Measurements from ENCODE around the gene ESPNL.

The ESPNL gene

DNA sequence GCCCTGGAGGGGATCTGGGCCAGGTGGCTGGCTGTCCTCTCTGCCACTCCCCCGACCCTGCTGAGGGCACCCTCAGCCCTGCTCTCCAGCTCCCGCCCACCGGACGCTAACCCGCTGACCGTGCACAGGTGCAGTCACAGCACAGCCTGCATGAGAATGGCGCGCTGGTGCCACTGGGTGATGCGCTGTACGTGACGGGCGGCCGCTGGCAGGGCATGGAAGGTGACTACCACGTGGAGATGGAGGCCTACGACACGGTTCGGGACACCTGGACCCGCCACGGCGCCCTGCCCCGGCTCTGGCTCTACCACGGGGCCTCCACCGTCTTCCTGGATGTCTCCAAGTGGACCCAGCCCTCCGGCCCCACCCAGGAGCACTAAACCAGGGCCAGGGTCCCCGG, 50.5 kb downstream of the ESPNL start:
- Histone ChIP-seq H3K9me3 (ENCODE audit: control insufficient read depth in 5 of 5, low read length in 5 of 5) (peaks cover 0 to 3% (median 0%) of the 10 kb centered on the region in 5 donors), H3K4me1 (ENCODE audit: control insufficient read depth in 5 of 5, insufficient read depth in 5 of 5, low read length in 5 of 5) (peaks cover 0 to 10% (median 3%) of the 10 kb centered on the region in 5 donors), H3K27me3 (ENCODE audit: control insufficient read depth in 5 of 5, insufficient read depth in 4 of 5, low read length in 5 of 5) (no peaks in the 10 kb centered on the region), H3K9ac (ENCODE audit: low read length in 5 of 5) (no peak overlapping the region), H3K36me3 (ENCODE audit: control insufficient read depth in 5 of 5, insufficient read depth in 5 of 5, low read length in 5 of 5) (peaks cover 0 to 4% (median 0%) of the 10 kb centered on the region in 5 donors), H3K27ac (ENCODE audit: low read depth, low read length) (no peak overlapping the region), H3K4me3 (ENCODE audit: low read depth in 1 of 5, low read length in 5 of 5) (no peak overlapping the region)

- no peak overlapping the region for H3K27ac ChIP-seq (ENCODE audit: low read depth, low read length)
- H3K27me3 ChIP-seq (ENCODE audit: control insufficient read depth in 5 of 5, insufficient read depth in 4 of 5, low read length in 5 of 5) = no peaks in the 10 kb centered on the region
- no peak overlapping the region for H3K9ac ChIP-seq (ENCODE audit: low read length in 5 of 5)
- peaks cover 0 to 10% (median 3%) of the 10 kb centered on the region in 5 donors for H3K4me1 ChIP-seq (ENCODE audit: control insufficient read depth in 5 of 5, insufficient read depth in 5 of 5, low read length in 5 of 5)
- peaks cover 0 to 3% (median 0%) of the 10 kb centered on the region in 5 donors for H3K9me3 ChIP-seq (ENCODE audit: control insufficient read depth in 5 of 5, low read length in 5 of 5)
- no peak overlapping the region for H3K4me3 ChIP-seq (ENCODE audit: low read depth in 1 of 5, low read length in 5 of 5)
- H3K36me3 ChIP-seq (ENCODE audit: control insufficient read depth in 5 of 5, insufficient read depth in 5 of 5, low read length in 5 of 5) = no peaks in the 10 kb centered on the region
Observed at GRCh38 chr2:238151205-238151604, 51.1 kb downstream of the ESPNL start.

GRCh38 chr2:238151628-238152235, 51.6 kb downstream of the ESPNL start:
- Histone ChIP-seq H3K27me3 (ENCODE audit: control insufficient read depth in 5 of 5, insufficient read depth in 4 of 5, low read length in 5 of 5) (no peaks in the 10 kb centered on the region), H3K9me3 (ENCODE audit: control insufficient read depth in 5 of 5, low read length in 5 of 5) (peaks cover 0 to 3% (median 0%) of the 10 kb centered on the region in 5 donors), H3K4me1 (ENCODE audit: control insufficient read depth in 5 of 5, insufficient read depth in 5 of 5, low read length in 5 of 5) (peaks cover 0 to 10% (median 3%) of the 10 kb centered on the region in 5 donors), H3K27ac (ENCODE audit: low read depth, low read length) (no peak overlapping the region), H3K4me3 (ENCODE audit: low read depth in 1 of 5, low read length in 5 of 5) (no peak overlapping the region), H3K36me3 (ENCODE audit: control insufficient read depth in 5 of 5, insufficient read depth in 5 of 5, low read length in 5 of 5) (no peaks in the 10 kb centered on the region), H3K9ac (ENCODE audit: low read length in 5 of 5) (no peak overlapping the region)

- H3K9ac ChIP-seq (ENCODE audit: low read length in 5 of 5) = no peak overlapping the region
- H3K4me1 ChIP-seq (ENCODE audit: control insufficient read depth in 5 of 5, insufficient read depth in 5 of 5, low read length in 5 of 5) = peaks cover 0 to 11% (median 3%) of the 10 kb centered on the region in 5 donors
- peaks cover 0 to 3% (median 0%) of the 10 kb centered on the region in 5 donors for H3K9me3 ChIP-seq (ENCODE audit: control insufficient read depth in 5 of 5, low read length in 5 of 5)
- no peaks in the 10 kb centered on the region for H3K27me3 ChIP-seq (ENCODE audit: control insufficient read depth in 5 of 5, insufficient read depth in 4 of 5, low read length in 5 of 5)
- H3K4me3 ChIP-seq (ENCODE audit: low read depth in 1 of 5, low read length in 5 of 5) = no peak overlapping the region
- H3K27ac ChIP-seq (ENCODE audit: low read depth, low read length) = no peak overlapping the region
- no peaks in the 10 kb centered on the region for H3K36me3 ChIP-seq (ENCODE audit: control insufficient read depth in 5 of 5, insufficient read depth in 5 of 5, low read length in 5 of 5)
Observed at GRCh38 chr2:238152771-238153688, 52.9 kb downstream of the ESPNL start.

- peaks cover 0 to 21% (median 9%) of the 10 kb centered on the region in 5 donors for H3K4me1 ChIP-seq (ENCODE audit: control insufficient read depth in 5 of 5, insufficient read depth in 5 of 5, low read length in 5 of 5)
Observed at GRCh38 chr2:238154570-238154969, 54.4 kb downstream of the ESPNL start.

DNA sequence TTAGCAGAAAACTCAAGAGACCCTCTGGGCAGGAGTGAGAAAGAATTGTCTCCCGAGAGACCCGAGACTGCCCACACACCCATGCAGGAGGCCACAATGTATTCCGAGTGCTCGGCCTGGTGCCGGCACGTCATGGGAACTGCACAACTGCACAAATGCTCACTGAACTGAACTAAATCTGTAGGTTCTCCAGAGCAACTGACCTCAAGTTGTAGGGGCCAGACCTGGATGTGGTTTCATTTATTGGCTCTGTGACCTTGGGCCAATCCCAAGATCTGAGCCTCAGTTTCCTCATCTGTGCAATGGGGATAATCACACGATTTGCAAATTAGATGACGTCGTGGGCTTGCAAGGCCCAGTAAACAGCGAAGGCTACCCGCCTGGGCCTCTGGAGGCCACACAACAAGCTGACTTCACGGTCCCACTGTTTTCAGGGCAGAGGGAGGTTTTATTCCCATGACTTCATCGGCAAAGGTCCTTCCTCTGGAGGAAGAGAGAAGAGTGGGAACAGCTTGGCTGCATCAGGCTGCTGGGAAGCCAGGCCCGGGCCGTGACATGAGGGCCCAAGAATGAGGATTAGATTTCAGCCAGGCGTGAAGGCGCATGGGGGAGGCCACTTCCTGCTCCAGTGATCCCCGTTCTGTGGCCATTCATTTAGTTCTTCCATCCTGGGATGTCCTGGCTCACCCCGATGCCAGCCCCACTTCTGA, 55.1 kb downstream of the ESPNL start:
- H3K4me1 ChIP-seq (ENCODE audit: control insufficient read depth in 5 of 5, insufficient read depth in 5 of 5, low read length in 5 of 5) = peaks cover 0 to 21% (median 9%) of the 10 kb centered on the region in 5 donors
- H3K4me3 ChIP-seq (ENCODE audit: low read depth in 1 of 5, low read length in 5 of 5) = no peak overlapping the region
- H3K9me3 ChIP-seq (ENCODE audit: control insufficient read depth in 5 of 5, low read length in 5 of 5) = peaks cover 0 to 3% (median 0%) of the 10 kb centered on the region in 5 donors
- H3K36me3 ChIP-seq (ENCODE audit: control insufficient read depth in 5 of 5, insufficient read depth in 5 of 5, low read length in 5 of 5) = no peaks in the 10 kb centered on the region
- H3K27me3 ChIP-seq (ENCODE audit: control insufficient read depth in 5 of 5, insufficient read depth in 4 of 5, low read length in 5 of 5) = peaks cover 6 to 11% (median 9%) of the 10 kb centered on the region in 5 donors
- no peak overlapping the region for H3K9ac ChIP-seq (ENCODE audit: low read length in 5 of 5)
- H3K27ac ChIP-seq (ENCODE audit: low read depth, low read length) = no peak overlapping the region

More at GRCh38 chr2:238154570-238154969, 54.4 kb downstream of the ESPNL start:
- H3K9ac ChIP-seq (ENCODE audit: low read length in 5 of 5) = no peak overlapping the region
- no peak overlapping the region for H3K27ac ChIP-seq (ENCODE audit: low read depth, low read length)
- peaks cover 0 to 3% (median 0%) of the 10 kb centered on the region in 5 donors for H3K9me3 ChIP-seq (ENCODE audit: control insufficient read depth in 5 of 5, low read length in 5 of 5)
- H3K36me3 ChIP-seq (ENCODE audit: control insufficient read depth in 5 of 5, insufficient read depth in 5 of 5, low read length in 5 of 5) = no peaks in the 10 kb centered on the region
- H3K4me3 ChIP-seq (ENCODE audit: low read depth in 1 of 5, low read length in 5 of 5) = no peak overlapping the region
- H3K27me3 ChIP-seq (ENCODE audit: control insufficient read depth in 5 of 5, insufficient read depth in 4 of 5, low read length in 5 of 5) = peaks cover under 1 to 4% (median 3%) of the 10 kb centered on the region in 5 donors

DNA sequence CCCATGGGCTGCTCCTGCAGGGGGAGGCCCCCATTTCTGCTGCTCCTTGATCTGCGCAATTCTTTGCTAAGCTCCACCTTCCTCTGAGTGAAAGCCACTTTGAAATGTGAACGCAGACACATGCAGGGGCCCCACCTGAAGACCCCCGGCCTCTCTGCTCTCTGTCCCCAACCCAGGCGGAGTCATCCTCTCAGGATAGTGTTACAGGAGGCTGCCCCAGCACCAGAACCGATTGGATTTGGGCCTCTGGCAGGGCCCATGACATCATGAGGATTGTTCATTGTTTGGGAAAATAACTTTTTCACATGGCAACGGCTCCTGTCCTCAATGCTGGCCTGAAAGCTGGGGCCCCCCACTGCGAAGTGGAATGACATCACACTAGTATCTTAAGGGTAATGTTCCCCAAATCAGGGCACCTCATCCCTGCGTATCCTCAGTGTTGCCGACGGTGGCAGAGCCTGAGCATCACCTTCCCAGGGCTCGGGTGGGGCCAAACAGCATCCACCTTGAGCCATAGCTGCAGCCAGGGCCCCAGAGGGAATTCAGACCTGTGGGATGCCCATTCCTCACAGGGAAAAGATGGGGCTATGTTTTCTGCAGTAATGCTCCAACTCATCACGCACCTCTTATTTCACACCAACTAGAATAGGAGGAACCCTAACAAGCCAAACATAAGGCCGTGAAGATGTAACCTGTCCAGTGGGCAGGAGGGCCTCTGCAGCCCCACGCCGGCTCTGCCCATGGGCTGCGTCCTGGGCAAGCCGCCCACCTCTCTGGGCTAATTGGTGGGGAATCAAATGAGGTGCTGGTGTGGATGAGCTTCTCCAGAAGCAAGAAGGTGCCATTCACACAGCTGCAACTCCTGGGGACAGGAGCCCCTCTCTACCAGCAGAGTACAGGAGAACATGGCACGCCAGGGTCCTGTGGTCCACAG, 55.9 kb downstream of the ESPNL start:
- no peak overlapping the region for H3K27ac ChIP-seq (ENCODE audit: low read depth, low read length)
- no peaks in the 10 kb centered on the region for H3K36me3 ChIP-seq (ENCODE audit: control insufficient read depth in 5 of 5, insufficient read depth in 5 of 5, low read length in 5 of 5)
- H3K4me3 ChIP-seq (ENCODE audit: low read depth in 1 of 5, low read length in 5 of 5) = no peak overlapping the region
- peaks cover 0 to 22% (median 9%) of the 10 kb centered on the region in 5 donors for H3K4me1 ChIP-seq (ENCODE audit: control insufficient read depth in 5 of 5, insufficient read depth in 5 of 5, low read length in 5 of 5)
- peaks cover 0 to 3% (median 0%) of the 10 kb centered on the region in 5 donors for H3K9me3 ChIP-seq (ENCODE audit: control insufficient read depth in 5 of 5, low read length in 5 of 5)
- peaks cover 9 to 17% (median 13%) of the 10 kb centered on the region in 5 donors for H3K27me3 ChIP-seq (ENCODE audit: control insufficient read depth in 5 of 5, insufficient read depth in 4 of 5, low read length in 5 of 5)
- no peak overlapping the region for H3K9ac ChIP-seq (ENCODE audit: low read length in 5 of 5)

DNA sequence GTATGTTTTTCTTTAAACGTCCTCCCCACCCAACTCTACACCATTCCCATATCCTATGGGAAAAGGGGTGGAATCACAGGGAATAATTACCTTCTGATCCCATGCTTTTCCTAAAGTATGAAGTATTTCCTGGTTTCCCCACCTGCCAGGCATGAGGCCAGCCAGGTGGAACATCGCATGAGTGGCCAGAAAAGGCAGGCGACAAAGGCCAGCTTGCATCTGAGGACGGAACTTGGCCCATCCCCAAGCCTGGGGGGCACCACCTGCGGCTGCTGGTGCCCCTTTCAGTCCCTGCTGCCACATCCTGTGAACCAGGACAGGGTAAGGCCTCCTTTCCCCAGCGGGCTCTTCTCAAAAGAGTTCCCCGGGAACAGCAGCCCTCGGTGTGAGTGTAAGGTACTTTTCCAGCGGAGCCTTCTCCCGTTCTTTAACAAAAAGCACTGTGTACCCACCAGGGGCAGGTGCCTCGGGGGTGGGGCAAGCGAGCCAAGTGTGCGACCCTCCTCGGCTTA, 57.4 kb downstream of the ESPNL start:
- peaks cover 0 to 3% (median 0%) of the 10 kb centered on the region in 5 donors for H3K9me3 ChIP-seq (ENCODE audit: control insufficient read depth in 5 of 5, low read length in 5 of 5)
- H3K9ac ChIP-seq (ENCODE audit: low read length in 5 of 5) = no peak overlapping the region
- H3K4me3 ChIP-seq (ENCODE audit: low read depth in 1 of 5, low read length in 5 of 5) = no peak overlapping the region
- no peaks in the 10 kb centered on the region for H3K36me3 ChIP-seq (ENCODE audit: control insufficient read depth in 5 of 5, insufficient read depth in 5 of 5, low read length in 5 of 5)
- H3K27ac ChIP-seq (ENCODE audit: low read depth, low read length) = no peak overlapping the region
- peaks cover 0 to 22% (median 9%) of the 10 kb centered on the region in 5 donors for H3K4me1 ChIP-seq (ENCODE audit: control insufficient read depth in 5 of 5, insufficient read depth in 5 of 5, low read length in 5 of 5)
- peaks cover 11 to 28% (median 18%) of the 10 kb centered on the region in 5 donors for H3K27me3 ChIP-seq (ENCODE audit: control insufficient read depth in 5 of 5, insufficient read depth in 4 of 5, low read length in 5 of 5)

- H3K4me3 ChIP-seq (ENCODE audit: low read depth in 1 of 5, low read length in 5 of 5) = no peak overlapping the region
- H3K36me3 ChIP-seq (ENCODE audit: control insufficient read depth in 5 of 5, insufficient read depth in 5 of 5, low read length in 5 of 5) = no peaks in the 10 kb centered on the region
- H3K27me3 ChIP-seq (ENCODE audit: control insufficient read depth in 5 of 5, insufficient read depth in 4 of 5, low read length in 5 of 5) = peaks cover 16 to 33% (median 23%) of the 10 kb centered on the region in 5 donors
- H3K9ac ChIP-seq (ENCODE audit: low read length in 5 of 5) = no peak overlapping the region
- no peak overlapping the region for H3K27ac ChIP-seq (ENCODE audit: low read depth, low read length)
- peaks cover 0 to 3% (median 0%) of the 10 kb centered on the region in 5 donors for H3K9me3 ChIP-seq (ENCODE audit: control insufficient read depth in 5 of 5, low read length in 5 of 5)
- peaks cover 0 to 20% (median 6%) of the 10 kb centered on the region in 5 donors for H3K4me1 ChIP-seq (ENCODE audit: control insufficient read depth in 5 of 5, insufficient read depth in 5 of 5, low read length in 5 of 5)
Observed at GRCh38 chr2:238158018-238158508, 57.9 kb downstream of the ESPNL start.
